ENCODE results near the gene TOLLIP. TPM values are rescaled to one million over a fixed set of nuclear protein-coding genes. Genes with fewer than 3 reads are reported as not detected.

Gene TOLLIP
- total RNA-seq, 1 donor from 2014 or later: 40.7 TPM

DNA sequence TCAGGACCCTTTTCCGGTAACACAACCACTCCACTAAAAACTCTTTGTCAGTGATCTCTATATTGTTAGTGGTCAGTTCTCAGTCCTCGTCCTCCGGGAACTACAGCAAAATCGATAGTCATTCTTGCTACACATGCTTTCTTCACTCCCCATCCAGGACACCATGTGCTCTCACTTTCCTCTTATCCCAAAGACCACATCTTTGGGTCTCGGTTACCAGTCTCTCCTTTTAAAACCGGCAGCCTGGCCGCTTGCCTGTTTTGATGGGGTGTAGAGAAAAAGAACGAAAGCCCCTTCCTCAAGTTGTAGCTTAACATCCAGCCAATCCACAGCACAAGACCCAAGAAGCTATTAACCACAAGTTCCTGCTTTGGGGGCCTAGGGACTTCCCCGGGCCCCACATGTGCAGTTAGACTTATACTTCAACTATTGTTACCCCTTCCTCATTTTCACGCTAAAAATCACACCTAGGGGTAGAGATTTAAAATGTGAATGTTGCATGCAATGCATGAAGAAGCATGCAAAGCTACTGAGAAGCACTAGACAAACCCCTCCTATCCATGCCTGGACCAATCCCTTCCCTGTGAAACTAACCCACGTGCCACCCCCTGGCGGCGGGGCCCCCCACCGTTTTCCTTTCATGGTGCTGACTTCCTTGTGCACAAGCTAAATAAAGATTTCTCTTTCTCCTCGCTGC is 1.5 kb upstream of the TOLLIP start:
- DNase-seq (ENCODE audit: low read depth): no peak

- DNase-seq (ENCODE audit: low read depth): no peak
Measured at GRCh38 chr11:1310318-1310687, 871 bp upstream of the TOLLIP start.

GRCh38 chr11:1308743-1309497 is 512 bp downstream of the TOLLIP start:
- DNase-seq (ENCODE audit: low read depth): no peak

- no peak for DNase-seq (ENCODE audit: low read depth)
Measured at GRCh38 chr11:1307998-1308742, 1.3 kb downstream of the TOLLIP start.

DNA sequence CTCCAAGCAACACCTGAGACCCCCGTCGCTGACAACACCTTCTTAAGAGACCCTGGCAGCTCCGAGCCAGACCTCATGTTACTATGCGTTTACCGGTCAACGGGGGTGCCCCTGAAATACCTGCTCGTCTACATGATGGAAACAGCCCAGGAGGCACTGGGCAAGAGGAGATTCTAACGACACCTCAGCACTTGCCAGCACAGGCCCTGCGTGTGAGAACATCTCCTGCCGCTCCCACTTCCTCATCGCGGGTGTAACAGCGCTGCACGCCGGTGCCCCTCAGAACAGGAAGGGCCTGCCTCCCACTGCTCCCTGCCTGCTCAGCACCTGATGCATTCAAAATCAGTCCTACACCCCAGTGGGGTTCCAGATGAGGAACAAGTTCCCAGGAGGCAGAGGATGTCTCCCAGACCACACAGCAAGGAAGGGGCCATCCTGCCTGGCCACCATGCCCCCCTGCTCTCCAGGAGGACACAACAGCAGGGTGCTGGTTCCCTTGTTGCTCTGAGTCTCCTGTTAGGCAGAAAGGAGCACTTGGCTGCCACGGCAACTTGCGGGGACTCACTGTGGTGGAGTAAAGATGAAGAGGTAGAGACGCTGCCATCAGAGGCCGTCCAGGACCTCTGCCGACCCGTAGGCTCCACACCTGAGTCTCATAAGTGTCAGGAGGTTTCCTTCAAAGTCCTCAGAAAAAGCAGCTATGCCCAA is 2.1 kb downstream of the TOLLIP start:
- DNase-seq (ENCODE audit: low read depth): no peak

GRCh38 chr11:1306186-1307162 is 3.0 kb downstream of the TOLLIP start:
- no peak for DNase-seq (ENCODE audit: low read depth)

GRCh38 chr11:1305501-1306056 is 3.9 kb downstream of the TOLLIP start:
- DNase-seq (ENCODE audit: low read depth): peak; percentile 35

GRCh38 chr11:1305063-1305495 is 4.4 kb downstream of the TOLLIP start:
- no peak for DNase-seq (ENCODE audit: low read depth)

DNA sequence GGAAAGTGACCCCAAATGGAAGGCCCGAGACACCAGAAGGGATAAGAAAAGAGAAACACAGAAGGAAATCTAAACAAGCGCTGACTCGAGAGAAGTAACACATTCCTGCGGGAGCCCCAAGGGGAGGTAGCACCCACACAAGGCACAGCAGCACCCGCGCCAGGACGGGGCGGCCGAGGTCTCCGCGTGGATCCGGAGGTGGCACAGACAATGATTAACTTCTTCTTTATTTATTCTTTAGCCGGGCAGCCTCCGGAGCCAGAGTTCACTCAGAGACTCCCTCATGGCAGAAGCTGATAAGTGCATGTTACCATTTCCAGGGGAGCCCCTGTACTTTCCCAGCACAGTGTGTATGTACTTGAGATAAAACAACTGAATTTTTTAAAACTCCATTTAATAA is 5.1 kb downstream of the TOLLIP start:
- DNase-seq (ENCODE audit: low read depth): peak; percentile 64

DNA sequence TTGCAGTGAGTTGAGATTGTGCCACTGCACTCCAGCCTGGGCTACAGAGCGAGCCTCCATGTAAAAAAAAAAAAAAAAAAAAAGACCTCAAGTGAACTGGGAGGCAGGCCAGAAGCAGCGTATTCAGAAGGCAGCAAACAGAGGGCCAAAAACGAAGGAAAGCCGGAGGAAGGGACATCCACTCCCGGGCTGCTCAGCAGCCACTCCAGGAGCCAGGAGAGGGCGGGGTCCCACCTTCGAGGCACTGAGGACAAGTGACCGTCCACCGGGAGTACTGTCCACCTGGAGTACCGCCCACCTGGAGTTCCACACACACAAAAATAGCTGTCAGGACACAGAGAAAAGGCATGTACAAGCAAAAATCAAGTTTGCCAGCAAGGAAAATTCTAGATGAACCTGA is 5.5 kb downstream of the TOLLIP start:
- DNase-seq (ENCODE audit: low read depth): peak; percentile 20

GRCh38 chr11:1303126-1303821 is 6.2 kb downstream of the TOLLIP start:
- DNase-seq (ENCODE audit: low read depth): peak; percentile 39

GRCh38 chr11:1302461-1303125 is 6.8 kb downstream of the TOLLIP start:
- DNase-seq (ENCODE audit: low read depth): no peak

DNA sequence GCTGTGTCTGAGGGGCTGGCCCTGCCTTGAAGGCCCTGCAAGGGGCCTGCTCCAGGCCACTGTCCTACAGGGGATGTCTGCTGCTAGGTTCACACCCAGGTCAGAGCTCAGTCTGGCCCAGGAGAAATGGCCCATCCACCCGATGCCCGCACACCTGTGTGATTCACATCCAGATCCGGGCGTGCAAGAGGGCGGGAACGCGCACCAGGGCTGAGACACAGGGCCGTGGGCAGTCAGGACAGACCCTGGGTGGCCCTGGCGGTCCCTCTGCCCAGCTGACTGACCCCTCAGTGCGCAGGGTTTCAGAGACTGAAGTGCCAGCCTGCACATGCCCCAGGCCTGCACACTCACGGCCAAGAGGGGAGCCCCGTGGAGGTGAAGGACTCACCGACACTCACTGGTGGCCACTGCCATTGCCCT is 7.4 kb downstream of the TOLLIP start:
- no peak for DNase-seq (ENCODE audit: low read depth)

DNA sequence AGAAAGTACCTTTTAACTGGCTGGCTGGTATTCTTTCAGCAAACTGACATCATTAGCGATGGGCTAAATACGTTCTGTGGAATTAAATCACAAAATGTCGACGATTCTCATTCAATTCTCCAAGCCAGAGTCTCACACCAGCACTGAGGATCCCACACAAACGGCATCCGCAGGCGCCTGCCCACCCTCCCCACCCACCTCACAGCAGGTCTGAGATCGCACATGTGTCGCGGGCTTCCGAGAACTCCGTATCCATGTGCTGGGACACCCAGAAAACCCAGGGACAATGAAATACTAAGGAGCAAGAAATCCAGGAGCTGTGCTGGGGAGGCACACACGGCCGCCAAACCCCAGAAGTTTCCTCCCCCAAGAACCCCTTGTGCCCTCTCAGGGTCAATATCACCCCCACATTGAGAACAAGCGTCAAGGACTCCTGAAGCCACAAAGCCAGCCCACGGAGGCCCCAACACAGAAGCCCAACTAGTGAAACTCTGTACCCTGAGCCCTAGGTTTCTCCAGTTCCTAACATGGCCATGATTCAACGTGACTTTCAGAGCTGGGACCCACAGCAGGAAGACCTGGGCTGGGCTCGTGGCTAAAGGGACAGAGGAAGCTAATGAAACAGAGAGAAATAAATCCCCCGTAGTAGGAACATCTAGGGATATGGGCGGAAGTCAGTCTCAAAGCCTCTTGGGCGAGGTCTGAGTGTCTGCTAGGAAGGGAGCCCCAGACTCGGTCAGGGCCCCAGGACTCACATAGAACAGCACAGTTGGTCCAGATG is 8.0 kb downstream of the TOLLIP start:
- DNase-seq (ENCODE audit: low read depth): no peak

GRCh38 chr11:1300569-1301187 is 8.8 kb downstream of the TOLLIP start:
- DNase-seq (ENCODE audit: low read depth): no peak

DNA sequence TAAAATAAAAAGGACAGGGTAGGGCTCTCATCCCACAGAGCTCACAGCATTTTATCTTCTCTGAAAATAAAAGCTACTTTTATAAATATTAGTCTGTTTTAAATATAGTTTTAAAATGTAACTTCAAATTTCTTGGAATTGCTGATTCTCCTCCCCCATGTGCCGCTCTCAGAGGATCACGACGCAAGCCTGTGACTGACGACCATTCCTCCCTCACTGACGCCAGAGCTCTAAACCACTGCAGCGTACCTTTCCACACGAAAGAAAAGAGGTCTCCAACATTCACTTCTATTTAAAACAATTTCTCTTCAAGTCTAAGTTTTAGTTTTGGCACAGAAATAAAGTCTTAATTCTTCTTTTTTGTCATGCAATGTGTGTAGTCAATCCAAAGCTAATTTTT is 9.3 kb downstream of the TOLLIP start:
- no peak for DNase-seq (ENCODE audit: low read depth)

- DNase-seq (ENCODE audit: low read depth): no peak
Measured at GRCh38 chr11:1299621-1300020, 9.8 kb downstream of the TOLLIP start.
